DMS79 treated with DMSO at 0.1 percent for 48 hours (cell line): ENCODE measurements around the gene CASK.
"Not testable (repeated sequence)": the region's sequence is repeated elsewhere in the genome, so short reads cannot be mapped to it uniquely, and the experiment has no call there.

Experiments used
- DNase-seq: peaks from one replicate; lab custom pipeline; 2025; lab: John Stamatoyannopoulos, UW

CASK gene

DNA sequence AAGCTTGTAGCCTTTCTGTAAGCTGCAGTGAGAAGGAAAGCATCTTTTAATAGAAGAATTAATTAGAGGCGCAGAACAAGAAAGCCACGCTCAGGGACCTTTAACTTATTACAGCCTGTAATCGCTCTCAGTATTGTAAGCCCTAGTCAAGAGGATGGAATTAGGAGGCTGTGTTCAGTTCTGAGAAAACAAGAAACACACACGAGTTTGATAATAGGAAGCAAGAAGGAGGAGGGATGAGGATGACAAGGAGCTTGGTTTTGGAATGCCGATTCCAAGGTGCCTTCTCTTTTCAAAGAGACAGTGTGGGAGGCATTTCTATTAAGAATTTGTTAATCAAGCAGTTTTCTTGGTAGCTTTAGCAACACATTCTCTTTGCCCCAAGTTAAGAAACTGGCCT is 406.9 kb downstream of the CASK start:
- DNase-seq = no peak

DNA sequence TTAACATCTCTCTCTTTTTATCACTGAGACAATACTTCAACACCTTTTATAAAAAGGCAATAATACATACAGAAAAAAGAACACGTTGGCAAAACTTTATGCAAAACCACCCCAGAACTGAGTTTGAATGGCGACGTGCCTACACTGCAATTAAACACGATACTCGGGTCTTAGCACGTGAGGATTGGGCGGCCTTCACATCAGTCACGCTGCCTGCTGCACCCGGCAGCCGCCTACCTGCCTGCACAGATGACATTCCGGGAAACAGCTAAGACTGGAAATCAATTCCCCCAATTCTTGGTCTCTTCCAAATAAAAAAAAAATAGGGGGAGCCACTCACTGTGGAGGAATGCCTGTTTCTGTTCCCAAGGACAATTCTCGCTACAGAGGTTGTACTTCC is 408.0 kb downstream of the CASK start:
- no peak for DNase-seq

GRCh38 chrX:41514179-41514578 is 409.2 kb downstream of the CASK start:
- no peak for DNase-seq

GRCh38 chrX:41512853-41513252 is 410.5 kb downstream of the CASK start:
- DNase-seq = not testable (repeated sequence)

DNA sequence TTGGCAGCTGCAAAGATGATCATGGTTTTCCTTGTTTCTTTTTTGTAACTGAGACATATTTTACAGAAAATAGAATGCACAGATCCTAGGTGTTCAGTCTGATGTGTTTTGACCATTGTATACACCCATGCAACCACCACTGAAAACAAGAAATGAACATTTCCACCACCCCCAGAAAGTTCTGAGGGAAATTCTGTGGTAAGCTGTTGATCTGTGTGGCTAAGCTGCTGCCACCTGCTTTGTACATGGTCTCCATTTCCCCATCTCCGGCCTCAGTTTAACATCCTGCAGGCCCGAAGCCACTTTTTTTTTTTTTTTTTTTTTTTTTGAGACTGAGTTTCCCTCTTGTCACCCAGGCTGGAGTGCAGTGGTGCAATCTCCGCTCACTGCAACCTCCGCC is 411.0 kb downstream of the CASK start:
- DNase-seq = no peak

GRCh38 chrX:41507919-41508318 is 415.4 kb downstream of the CASK start:
- DNase-seq = no peak

GRCh38 chrX:41502004-41502403 is 421.4 kb downstream of the CASK start:
- no peak for DNase-seq

DNA sequence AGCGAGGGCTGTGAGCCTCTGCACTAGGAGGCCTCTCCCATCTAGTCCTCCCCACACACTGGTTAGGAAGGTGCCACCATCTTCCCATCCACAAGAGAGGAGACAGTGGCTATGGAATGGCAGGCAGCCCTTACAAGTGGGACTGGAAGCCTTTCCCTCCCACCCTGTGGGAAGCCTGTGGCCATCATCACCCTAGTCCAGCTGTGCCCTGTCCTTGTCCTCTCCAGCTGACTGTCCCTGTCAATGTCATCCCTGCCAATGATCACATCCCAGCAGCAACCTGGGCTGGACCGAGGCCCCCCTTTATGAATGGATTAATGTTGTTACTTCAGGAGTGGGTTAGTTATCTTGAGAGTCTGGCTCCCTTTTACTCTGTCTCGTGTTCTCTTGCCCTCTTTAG is 423.4 kb downstream of the CASK start:
- DNase-seq = no peak

DNA sequence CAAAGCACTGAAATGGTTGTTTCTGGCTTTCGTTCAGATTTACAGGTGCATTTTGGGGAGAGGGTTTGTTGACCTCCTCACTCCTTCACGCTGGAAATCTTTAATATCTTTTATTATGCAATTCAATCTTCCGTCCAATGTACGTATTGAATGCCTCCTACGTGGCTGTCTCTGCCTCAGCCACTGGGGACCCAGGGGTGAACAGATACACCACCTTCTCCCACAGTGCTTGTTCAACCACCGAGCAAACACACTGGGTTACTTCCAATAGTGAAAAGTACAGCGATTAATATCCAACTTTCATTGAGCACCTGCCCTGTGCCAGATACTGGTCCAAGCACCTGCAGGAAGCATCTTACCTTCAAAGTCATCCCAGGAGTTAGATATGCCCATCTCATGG is 424.2 kb downstream of the CASK start:
- no peak for DNase-seq

DNA sequence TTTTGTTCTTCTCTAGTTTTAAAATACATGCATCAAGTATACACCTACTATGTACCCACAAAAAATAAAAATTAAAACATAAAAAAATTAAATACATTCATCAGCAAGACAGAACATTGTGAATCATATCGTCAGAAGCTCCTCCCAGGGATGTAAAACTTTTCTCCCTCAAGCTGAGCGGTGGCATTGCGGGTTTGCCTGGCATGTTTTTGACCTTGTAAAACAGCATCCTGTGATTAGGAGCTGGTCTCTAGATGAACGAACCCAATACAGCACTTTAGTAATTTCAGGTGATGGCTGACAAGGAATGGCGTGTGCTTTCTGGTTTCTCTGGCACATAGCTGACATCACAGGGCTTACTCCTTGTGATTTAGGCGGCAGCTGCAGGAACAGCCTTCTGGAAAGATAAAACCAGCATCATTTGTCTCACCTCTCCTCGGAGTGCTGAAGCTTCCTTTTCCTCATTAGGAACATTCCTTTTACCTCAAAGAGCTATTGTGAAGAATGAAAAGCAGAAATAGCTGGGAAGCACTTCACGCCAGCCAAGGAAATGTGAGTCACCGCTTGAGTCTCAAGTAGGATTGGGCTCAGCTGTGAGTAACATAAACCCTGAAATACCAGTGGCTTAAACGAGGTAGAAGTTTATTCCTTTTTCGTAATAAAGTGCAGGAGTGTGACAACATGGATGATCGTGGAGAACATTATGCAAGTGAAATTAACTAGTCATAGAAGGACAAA is 431.9 kb downstream of the CASK start:
- DNase-seq = peak; percentile 32

- no peak for DNase-seq
Observed at GRCh38 chrX:41490446-41490845, 432.9 kb downstream of the CASK start.

DNA sequence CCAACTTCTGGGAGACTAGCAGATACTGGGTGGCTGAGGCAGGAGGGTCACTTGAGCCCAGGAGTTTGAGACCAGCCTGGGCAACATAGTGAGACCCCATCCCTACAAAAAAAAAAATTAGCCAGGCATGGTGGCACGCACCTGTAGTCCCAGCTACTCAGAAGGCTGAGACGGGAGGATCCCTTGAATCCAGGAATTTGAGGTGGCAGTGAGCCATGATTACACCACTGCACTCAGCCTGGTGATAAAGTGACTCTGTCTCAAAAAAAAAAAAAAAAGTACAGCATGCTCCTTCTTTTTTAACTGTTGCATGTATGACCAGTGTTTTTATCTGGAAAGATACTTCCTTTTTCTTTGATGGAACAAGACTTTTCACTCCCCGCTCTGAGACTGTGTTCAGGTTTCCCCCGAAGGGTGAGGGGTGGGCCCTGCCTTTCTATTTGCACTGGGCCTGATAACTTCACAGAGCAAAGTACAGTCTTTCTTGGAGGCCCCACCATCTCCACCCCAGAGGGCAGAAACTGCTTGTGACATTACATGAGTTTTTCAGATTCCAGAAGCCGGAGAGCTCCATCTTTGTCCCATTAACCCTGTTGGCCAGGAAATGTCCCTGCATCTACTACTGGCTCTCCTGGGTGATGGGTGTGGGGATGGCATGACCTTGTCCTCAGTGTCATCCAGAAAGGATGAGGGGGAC is 441.1 kb downstream of the CASK start:
- no peak for DNase-seq

DNA sequence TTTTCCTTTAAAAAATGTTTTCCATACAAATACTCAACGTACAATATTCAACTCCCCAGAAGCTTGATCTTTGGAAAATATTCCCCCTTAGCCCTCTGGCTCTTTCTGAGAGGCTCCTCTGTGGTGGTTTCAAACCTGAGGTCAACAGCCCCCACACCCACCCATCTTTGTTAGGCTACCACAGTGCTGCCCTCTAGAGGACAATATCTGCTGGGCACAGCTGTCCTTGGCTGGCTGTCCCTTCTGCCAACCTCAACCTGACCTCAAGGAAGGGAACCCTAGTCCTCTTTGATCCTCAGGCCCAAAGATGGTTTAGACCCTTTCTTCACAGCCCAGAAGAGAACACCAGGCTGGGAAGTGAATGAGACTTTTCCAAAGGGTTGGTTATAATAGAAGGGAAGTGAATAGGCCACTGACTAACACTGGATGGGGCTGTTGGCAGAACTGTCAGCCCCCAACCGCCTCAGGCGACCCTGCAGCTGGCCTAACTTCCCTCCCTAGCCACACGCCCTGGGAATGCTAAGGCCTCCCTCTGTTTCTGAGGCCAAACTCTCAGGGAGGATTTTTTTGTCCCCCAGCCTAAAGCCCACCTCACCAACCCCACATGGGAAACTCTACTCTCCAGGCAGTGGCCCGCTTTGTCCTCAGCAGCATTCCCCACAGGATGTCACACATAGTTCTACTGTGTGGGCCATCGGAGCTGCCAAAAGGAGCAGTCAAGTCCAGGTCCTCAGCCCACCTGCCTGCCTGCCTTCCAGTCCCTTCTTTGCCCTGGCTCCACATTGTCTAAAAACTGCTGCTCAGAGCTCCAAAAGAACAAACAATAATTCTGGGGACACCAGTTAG is 441.9 kb downstream of the CASK start:
- no peak for DNase-seq

DNA sequence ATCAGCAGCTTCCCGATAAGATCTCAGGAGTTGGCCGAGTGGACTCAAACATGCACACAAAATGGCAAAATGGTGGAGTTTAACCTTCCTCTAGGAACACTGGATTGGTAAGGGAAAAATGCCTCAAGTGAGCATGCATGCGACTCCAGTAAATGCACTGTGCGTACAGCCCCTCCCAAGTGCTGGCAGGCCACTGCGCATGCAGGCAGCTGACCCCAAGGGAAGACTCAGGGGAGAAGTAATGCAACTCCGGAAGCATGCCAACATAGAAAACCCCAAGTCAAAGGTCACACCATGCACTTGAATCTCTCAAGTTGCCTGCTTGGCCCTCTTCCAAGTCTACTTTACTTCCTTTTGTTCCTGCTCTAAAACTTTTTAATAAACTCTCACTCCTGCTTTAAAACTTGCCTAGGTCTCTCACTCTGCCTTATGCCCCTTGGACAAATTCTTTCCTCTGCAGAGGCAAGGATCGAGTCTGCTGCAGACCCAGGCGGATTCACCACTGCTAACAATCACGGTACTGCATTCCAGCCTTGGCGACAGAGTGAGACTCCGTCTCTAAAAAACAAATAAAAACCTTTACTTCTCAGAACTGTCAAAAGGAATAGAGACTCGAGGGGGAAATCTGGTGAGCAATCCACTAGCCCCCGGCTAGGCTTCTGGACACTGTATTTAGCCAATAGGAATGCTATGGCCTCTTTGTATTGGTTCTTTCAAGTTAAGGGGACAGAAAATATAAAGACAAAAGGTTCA is 442.7 kb downstream of the CASK start:
- no peak for DNase-seq

GRCh38 chrX:41478381-41478911 is 444.9 kb downstream of the CASK start:
- no peak for DNase-seq

GRCh38 chrX:41475591-41476241 is 447.6 kb downstream of the CASK start:
- no peak for DNase-seq

GRCh38 chrX:41475191-41475590 is 448.2 kb downstream of the CASK start:
- no peak for DNase-seq

DNA sequence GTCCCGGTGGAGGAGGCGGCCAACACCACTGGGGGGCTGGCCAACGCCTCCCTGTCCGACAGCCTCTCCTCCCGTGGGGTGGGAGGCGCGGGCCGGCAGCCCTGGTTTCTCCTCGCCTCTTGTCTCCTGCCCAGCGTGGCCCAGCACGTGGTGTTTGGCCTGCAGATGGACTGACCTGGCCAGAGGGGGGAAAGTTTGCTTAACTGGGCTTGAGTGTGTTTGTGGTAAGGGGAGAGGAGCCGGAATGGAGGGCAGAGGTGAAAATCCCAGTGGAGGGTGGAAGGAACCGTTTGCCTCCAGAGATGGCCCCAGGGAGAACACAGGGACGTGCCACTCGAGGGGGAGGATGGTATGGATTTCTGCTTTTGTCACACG is 448.6 kb downstream of the CASK start:
- DNase-seq = no peak

- no peak for DNase-seq
Observed at GRCh38 chrX:41473936-41474725, 449.2 kb downstream of the CASK start.

DNA sequence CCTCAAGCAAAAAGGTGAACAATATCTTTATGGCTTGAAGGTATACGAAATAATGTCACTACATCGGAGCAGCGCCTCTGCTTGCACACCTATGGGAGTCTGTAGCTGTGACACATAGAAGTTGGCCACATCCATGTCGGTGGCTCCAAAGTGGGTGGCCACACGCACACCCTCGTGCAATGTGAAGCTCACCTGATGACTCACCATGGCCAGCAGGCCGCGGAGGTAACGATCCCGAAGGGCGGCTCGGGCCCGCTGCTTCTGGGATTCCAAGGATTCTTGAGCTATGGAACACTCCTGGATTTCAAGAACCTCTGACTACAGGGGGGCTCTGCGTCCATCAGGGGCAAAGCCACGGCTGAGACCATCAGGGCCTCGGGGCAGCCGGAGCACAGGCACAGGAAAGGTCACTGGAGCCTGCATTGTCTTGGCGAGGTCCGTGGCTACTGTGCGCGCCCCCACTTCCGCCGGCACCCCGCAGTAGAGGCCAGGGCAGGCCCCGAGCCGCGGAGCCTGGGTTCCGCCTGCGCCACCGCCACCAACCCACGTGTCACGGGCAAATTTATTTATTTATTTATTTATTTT is 451.0 kb downstream of the CASK start:
- no peak for DNase-seq
